A549 (cell line): ENCODE measurements around the gene ANO3. TPM values are rescaled to one million over a fixed set of nuclear protein-coding genes. Genes with fewer than 3 reads are reported as not detected.
A peak's percentile ranks its signal among the peaks of the same experiment; 100 is the strongest.

Experiments used
- ATAC-seq, 2 experiments: fragments of 200-7000 bp in 1 of 2; fragments of >200 bp in 1 of 2; cut with Nextera tagmentation in 1 of 2; cut with Tn5 transposase in 1 of 2; 3 replicates each; pipeline versions ENCODE4 v1.8.0 to v1.9.1; 2018 to 2020; ENCODE audit warnings: mild to moderate bottlenecking in 1 of 2, moderate library complexity in 1 of 2
- CTCF ChIA-PET: fragments of 300-600 bp; sonication (Branson Sonifier 250); formaldehyde crosslinking; extraction: SDS; loops from one replicate; lab custom pipeline; 2021; ENCODE audit warnings: antibody characterized with exemption, inconsistent platforms; lab: Yijun Ruan, JAX
- POLR2A ChIA-PET: fragments of 350-600 bp; formaldehyde crosslinking; extraction: SDS; loops from one replicate; lab custom pipeline; 2021; ENCODE audit warnings: antibody characterized with exemption, inconsistent platforms; lab: Yijun Ruan, JAX
- DNase-seq, 2 experiments: peaks; one replicate each; pipeline versions ENCODE4 v3.0.0 to v3.0.0-alpha.2; 2011 to 2016; ENCODE audit warnings: low read depth in 1 of 2, low spot score in 1 of 2
- FAIRE-seq: peaks from 2 replicates; lab custom pipeline; 2011; peaks lifted over from hg19 to GRCh38; lab: Jason Lieb, UNC
- H3K27ac ChIP-seq, 2 experiments: fragments of >200 bp; sonication (Bioruptor Twin); formaldehyde crosslinking; 3 replicates each; pipeline ENCODE4 v1.5.1; 2016 to 2017
- H3K4me1 ChIP-seq: fragments of >200 bp; sonication (Bioruptor Twin); formaldehyde crosslinking; 3 replicates; pipeline ENCODE4 v1.6.1; 2016
- H3K4me2 ChIP-seq: fragments of >200 bp; sonication (Bioruptor Twin); formaldehyde crosslinking; 3 replicates; pipeline ENCODE4 v1.6.1; 2016
- H3K4me3 ChIP-seq: fragments of >200 bp; sonication (Bioruptor Twin); formaldehyde crosslinking; 3 replicates; pipeline ENCODE4 v1.5.1; 2016
- H3K9me3 ChIP-seq: fragments of >200 bp; sonication (Bioruptor Twin); formaldehyde crosslinking; 3 replicates; pipeline ENCODE4 v1.6.1; 2016
- BCL3 ChIP-seq: fragments of >200 bp; sonication (Bioruptor Twin); formaldehyde crosslinking; IDR thresholded peaks from 3 replicates; pipeline ENCODE4 v1.6.1; 2016
- BHLHE40 ChIP-seq: IDR thresholded peaks from 2 replicates; pipeline ENCODE4 v1.6.1; 2012; ENCODE audit warnings: low read depth, low read length, inconsistent platforms
- CBX2 ChIP-seq: fragments of 200-600 bp; sonication (generic); IDR thresholded peaks from 2 replicates; pipeline ENCODE4 v1.6.1; 2016; ENCODE audit warnings: low read depth, mild to moderate bottlenecking, borderline replicate concordance
- CEBPB ChIP-seq, 2 experiments: fragments of >200 bp in 1 of 2; sonication (Bioruptor Twin) in 1 of 2; formaldehyde crosslinking in 1 of 2; IDR thresholded peaks; 2 replicates each; pipeline ENCODE4 v1.6.1; 2012 to 2016
- CTCF ChIP-seq: fragments of >200 bp; sonication (Bioruptor Twin); formaldehyde crosslinking; IDR thresholded peaks from 3 replicates; pipeline ENCODE4 v1.5.1; 2016
- ELK1 ChIP-seq: fragments of 150-350 bp; IDR thresholded peaks from 2 replicates; pipeline ENCODE4 v1.6.1; 2014; ENCODE audit warnings: low read depth, mild to moderate bottlenecking, low read length
- JUN ChIP-seq, 2 experiments: fragments of >200 bp; sonication (Bioruptor Twin); formaldehyde crosslinking; IDR thresholded peaks; 2 replicates in 1 of 2; 3 replicates in 1 of 2; pipeline ENCODE4 v1.6.1; 2016 to 2017
- KDM1A ChIP-seq: fragments of 200-600 bp; sonication (generic); IDR thresholded peaks from 2 replicates; pipeline ENCODE4 v1.6.1; 2016; ENCODE audit warnings: low read depth, mild to moderate bottlenecking
- MAFK ChIP-seq: fragments of 450-650 bp; IDR thresholded peaks from 2 replicates; pipeline ENCODE4 v1.6.1; 2014; ENCODE audit not compliant: partially characterized antibody
- MYC ChIP-seq: IDR thresholded peaks from 2 replicates; pipeline ENCODE4 v1.6.1; 2012; ENCODE audit warnings: mild to moderate bottlenecking, inconsistent platforms, low read length, improper control_type of control experiment, borderline replicate concordance
- NFE2L2 ChIP-seq: fragments of 150-350 bp; conservative IDR thresholded peaks from 2 replicates; pipeline ENCODE4 v1.6.1; 2014; ENCODE audit warnings: low read length
- POLR2A ChIP-seq: IDR thresholded peaks from 2 replicates; pipeline ENCODE4 v1.6.1; 2012; ENCODE audit warnings: mild to moderate bottlenecking, low read length
- RCOR1 ChIP-seq: fragments of 150-350 bp; IDR thresholded peaks from 2 replicates; pipeline ENCODE4 v1.6.1; 2014; ENCODE audit warnings: antibody characterized with exemption, low read length, low read depth
- SMC3 ChIP-seq: fragments of >200 bp; sonication (Bioruptor Twin); formaldehyde crosslinking; IDR thresholded peaks from 3 replicates; pipeline ENCODE4 v1.6.1; 2018; ENCODE audit warnings: inconsistent platforms
- SREBF2 ChIP-seq: fragments of 450-650 bp; IDR thresholded peaks from 2 replicates; pipeline ENCODE4 v1.6.1; 2014; ENCODE audit warnings: mild to moderate bottlenecking, moderate library complexity
- USF2 ChIP-seq: fragments of 450-650 bp; IDR thresholded peaks from 2 replicates; pipeline ENCODE4 v1.6.1; 2014; ENCODE audit warnings: antibody characterized with exemption
- ZFP36 ChIP-seq: fragments of 450-650 bp; IDR thresholded peaks from 2 replicates; pipeline ENCODE4 v1.6.1; 2014; ENCODE audit warnings: borderline replicate concordance; ENCODE audit not compliant: partially characterized antibody
- WGBS: methylation state at CpG from one replicate; pipeline ENCODE4 v1.1.6; 2017; ENCODE audit errors: missing lambda C conversion rate; 5-methylcytosine and 5-hydroxymethylcytosine counted together
- polyA plus RNA-seq, 4 experiments: library from polyadenylated mRNA; depleted of rRNA in 3 of 4; stranded (reverse); fragments of >200 nt; fragmentation: RNase III in 1 of 4; extraction: RNeasy Plus Mini Kit Qiagen cat#74134 plus additional on column Dnase treatment in 1 of 4; gene quantifications; 2 replicates in 3 of 4; 3 replicates in 1 of 4; pipeline ENCODE4 v1.2.3, GENCODE V29; 2011 to 2017

Gene ANO3
- polyA plus RNA-seq, 2 of the 4 experiments (the other 2 are of a cell fraction), result not detected

- TF ChIP-seq ELK1 (no peak), BCL3 (no peak)
- TF ChIP-seq, all 56 proteins: peak for 0
Measured at GRCh38 chr11:26321516-26321915, 10.4 kb upstream of the ANO3 start (continued).

- WGBS, result 3% methylated on average over 1 of the region's 1 CpG
- no peak overlapping the region for H3K4me3 ChIP-seq
- FAIRE-seq (no peak), DNase-seq (no peak), ATAC-seq (no peak)
- TF ChIP-seq MYC, result no peak
- TF ChIP-seq MAFK, result peak; percentile 78
- no peak for TF ChIP-seq ZFP36
- TF ChIP-seq BHLHE40, result no peak
- no peaks in the 10 kb centered on the region for H3K9me3 ChIP-seq
- ChIA-PET POLR2A (no interaction called here), CTCF (interaction anchor here (1.3 kb wide), 1 partner anchor 9 kb away, joined by 5 read pairs; the partner anchor contains the start of gene ANO3)
- H3K27ac ChIP-seq, result no peak overlapping the region
- no peaks in the 10 kb centered on the region for H3K4me1 ChIP-seq
- H3K4me2 ChIP-seq, result no peak overlapping the region
Measured at GRCh38 chr11:26322335-26323067, 9.4 kb upstream of the ANO3 start.

- Histone ChIP-seq H3K27ac (no peak overlapping the region), H3K4me3 (no peak overlapping the region), H3K4me2 (no peak overlapping the region), H3K9me3 (no peaks in the 10 kb centered on the region), H3K4me1 (no peaks in the 10 kb centered on the region)
- DNase-seq (no peak), FAIRE-seq (no peak), ATAC-seq (no peak)
- ChIA-PET POLR2A (no interaction called here), CTCF (interaction anchor here (1.0 kb wide), 1 partner anchor 27 kb away, joined by 3 read pairs; no protein-coding TSS in a partner anchor)
- TF ChIP-seq CTCF (no peak), CBX2 (no peak), SREBF2 (no peak), KDM1A (no peak), JUN (IDR thresholded peaks at IDR 0.05) (no peak), RCOR1 (no peak), CEBPB (IDR thresholded peaks at IDR 0.05) (no peak)
Measured at GRCh38 chr11:26323837-26324236, 8.1 kb upstream of the ANO3 start.

GRCh38 chr11:26324270-26324669 is 7.7 kb upstream of the ANO3 start:
- Histone ChIP-seq H3K9me3 (no peaks in the 10 kb centered on the region), H3K4me2 (no peak overlapping the region), H3K4me3 (no peak overlapping the region), H3K27ac (no peak overlapping the region), H3K4me1 (no peaks in the 10 kb centered on the region)
- FAIRE-seq (no peak), ATAC-seq (no peak), DNase-seq (no peak)
- CTCF ChIA-PET, result interaction anchor here (1.0 kb wide), 1 partner anchor 27 kb away, joined by 3 read pairs; no protein-coding TSS in a partner anchor
- WGBS, result 0% methylated on average over 2 of the region's 2 CpGs
- POLR2A ChIA-PET, result no interaction called here
- TF ChIP-seq USF2 (no peak), NFE2L2 (no peak), SREBF2 (no peak), MAFK (peak; percentile 50), SMC3 (no peak), POLR2A (no peak)
